ENCODE data around the gene LRRIQ1.

DNA sequence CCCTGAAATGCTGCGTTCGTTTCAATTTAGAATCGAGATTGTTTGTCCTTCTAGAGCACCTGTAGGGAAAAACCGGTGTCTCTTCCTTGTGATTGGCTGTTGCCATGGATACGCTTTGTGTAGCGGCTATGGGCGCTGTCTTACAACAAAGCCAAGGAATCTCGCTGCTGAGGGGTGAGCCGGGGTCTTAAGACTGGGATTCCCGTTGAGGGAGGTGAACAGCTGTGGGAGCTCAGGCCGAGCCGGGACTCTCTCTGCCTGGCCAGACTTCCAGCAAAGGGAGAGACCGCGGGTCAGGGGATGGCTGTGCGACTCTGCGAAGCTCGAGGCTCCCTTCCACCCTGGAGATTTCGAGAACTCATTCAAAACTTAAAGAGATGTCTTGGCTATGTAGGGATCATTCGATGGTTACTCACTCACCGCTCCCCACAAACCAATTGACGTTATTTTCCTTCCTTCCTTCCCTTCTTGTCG lies at the start of gene LRRIQ1, which contains the start of gene TSPAN19:
- TF ChIP-seq, protein P1, sequence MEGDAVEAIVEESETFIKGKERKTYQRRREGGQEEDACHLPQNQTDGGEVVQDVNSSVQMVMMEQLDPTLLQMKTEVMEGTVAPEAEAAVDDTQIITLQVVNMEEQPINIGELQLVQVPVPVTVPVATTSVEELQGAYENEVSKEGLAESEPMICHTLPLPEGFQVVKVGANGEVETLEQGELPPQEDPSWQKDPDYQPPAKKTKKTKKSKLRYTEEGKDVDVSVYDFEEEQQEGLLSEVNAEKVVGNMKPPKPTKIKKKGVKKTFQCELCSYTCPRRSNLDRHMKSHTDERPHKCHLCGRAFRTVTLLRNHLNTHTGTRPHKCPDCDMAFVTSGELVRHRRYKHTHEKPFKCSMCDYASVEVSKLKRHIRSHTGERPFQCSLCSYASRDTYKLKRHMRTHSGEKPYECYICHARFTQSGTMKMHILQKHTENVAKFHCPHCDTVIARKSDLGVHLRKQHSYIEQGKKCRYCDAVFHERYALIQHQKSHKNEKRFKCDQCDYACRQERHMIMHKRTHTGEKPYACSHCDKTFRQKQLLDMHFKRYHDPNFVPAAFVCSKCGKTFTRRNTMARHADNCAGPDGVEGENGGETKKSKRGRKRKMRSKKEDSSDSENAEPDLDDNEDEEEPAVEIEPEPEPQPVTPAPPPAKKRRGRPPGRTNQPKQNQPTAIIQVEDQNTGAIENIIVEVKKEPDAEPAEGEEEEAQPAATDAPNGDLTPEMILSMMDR (IDR thresholded peaks at IDR 0.05), result no peak
- TF ChIP-seq EZH2 (IDR thresholded peaks at IDR 0.05; ENCODE audit: borderline replicate concordance, insufficient read depth, low read depth, low read length, poor library complexity, severe bottlenecking), result no peak
